ENCODE measurements around the gene STAT2.
A peak's percentile ranks its signal among the peaks of the same experiment; 100 is the strongest.
"Not testable (repeated sequence)": the region's sequence is repeated elsewhere in the genome, so short reads cannot be mapped to it uniquely, and the experiment has no call there.

The STAT2 gene

GRCh38 chr12:56362130-56363059, 2.5 kb upstream of the STAT2 start, which contains the start of gene APOF:
APOF (minus strand) TSS chr12:56362857; CDS start chr12:56362745, 112 bp downstream.
- DNase-seq (ENCODE audit: low read depth in 2 of 2, low spot score in 1 of 2), result no peak

GRCh38 chr12:56361487-56362129, 1.7 kb upstream of the STAT2 start:
- DNase-seq (ENCODE audit: low read depth in 2 of 2, low spot score in 1 of 2), result no peak

GRCh38 chr12:56358836-56359532, 923 bp downstream of the STAT2 start:
- DNase-seq (ENCODE audit: low read depth in 2 of 2, low spot score in 1 of 2), result no peak

- DNase-seq (ENCODE audit: low read depth in 2 of 2, low spot score in 1 of 2), result no peak
Measured at GRCh38 chr12:56351325-56351724, 8.6 kb downstream of the STAT2 start.

GRCh38 chr12:56350662-56351061, 9.2 kb downstream of the STAT2 start:
- DNase-seq (ENCODE audit: low read depth in 2 of 2, low spot score in 1 of 2), result no peak

- DNase-seq (ENCODE audit: low read depth in 2 of 2, low spot score in 1 of 2), result no peak
Measured at GRCh38 chr12:56348776-56349175, 11.1 kb downstream of the STAT2 start.

GRCh38 chr12:56347255-56347654, 12.7 kb downstream of the STAT2 start:
- DNase-seq (ENCODE audit: low read depth in 2 of 2, low spot score in 1 of 2), result not testable (repeated sequence)

GRCh38 chr12:56346675-56347074, 13.2 kb downstream of the STAT2 start:
- no peak for DNase-seq (ENCODE audit: low read depth in 2 of 2, low spot score in 1 of 2)

- DNase-seq (ENCODE audit: low read depth in 2 of 2, low spot score in 1 of 2), result not testable (repeated sequence)
Measured at GRCh38 chr12:56342290-56342689, 17.6 kb downstream of the STAT2 start.

GRCh38 chr12:56341616-56342015, 18.3 kb downstream of the STAT2 start:
- DNase-seq (ENCODE audit: low read depth in 2 of 2, low spot score in 1 of 2), result no peak

GRCh38 chr12:56339158-56339422, 20.8 kb downstream of the STAT2 start:
- no peak for DNase-seq (ENCODE audit: low read depth in 2 of 2, low spot score in 1 of 2)

- peak; percentile 68 to 77 for DNase-seq (ENCODE audit: low read depth in 2 of 2, low spot score in 1 of 2)
Measured at GRCh38 chr12:56338308-56339157, 21.4 kb downstream of the STAT2 start, which contains the start of gene IL23A. IL23A (plus strand) TSS chr12:56338884; CDS start chr12:56339045, 161 bp downstream.

GRCh38 chr12:56337753-56338251, 22.1 kb downstream of the STAT2 start:
- DNase-seq (ENCODE audit: low read depth in 2 of 2, low spot score in 1 of 2), result no peak

GRCh38 chr12:56336361-56337167, 23.3 kb downstream of the STAT2 start:
- no peak for DNase-seq (ENCODE audit: low read depth in 2 of 2, low spot score in 1 of 2)

GRCh38 chr12:56335527-56335926, 24.4 kb downstream of the STAT2 start:
- not testable (repeated sequence) for DNase-seq (ENCODE audit: low read depth in 2 of 2, low spot score in 1 of 2)

- DNase-seq (ENCODE audit: low read depth in 2 of 2, low spot score in 1 of 2), result no peak
Measured at GRCh38 chr12:56334490-56334793, 25.5 kb downstream of the STAT2 start.

- peak; percentile 85 to 87 for DNase-seq (ENCODE audit: low read depth in 2 of 2, low spot score in 1 of 2)
Measured at GRCh38 chr12:56333679-56334489, 26.0 kb downstream of the STAT2 start, which contains the start of gene PAN2. PAN2 (minus strand) TSS chr12:56334000; CDS start chr12:56333094, 906 bp downstream.

GRCh38 chr12:56333197-56333678, 26.7 kb downstream of the STAT2 start:
- no peak for DNase-seq (ENCODE audit: low read depth in 2 of 2, low spot score in 1 of 2)

Data from stimulated activated CD8-positive, alpha-beta memory T cell treated with anti-CD3 and anti-CD28 coated beads, Interleukin-4, amount 100 ng/mL, for 4 hours (primary cell).